GM18519 (cell line): ENCODE measurements around the gene LRRC46.

ENCODE experiments used
- ATAC-seq: cut with Tn5 transposase; IDR thresholded peaks from one replicate; pipeline ENCODE4 v1.9.1; 2021; ENCODE audit warnings: mild to moderate bottlenecking, moderate library complexity; ENCODE audit not compliant: unreplicated experiment, low FRiP score

The LRRC46 gene

DNA sequence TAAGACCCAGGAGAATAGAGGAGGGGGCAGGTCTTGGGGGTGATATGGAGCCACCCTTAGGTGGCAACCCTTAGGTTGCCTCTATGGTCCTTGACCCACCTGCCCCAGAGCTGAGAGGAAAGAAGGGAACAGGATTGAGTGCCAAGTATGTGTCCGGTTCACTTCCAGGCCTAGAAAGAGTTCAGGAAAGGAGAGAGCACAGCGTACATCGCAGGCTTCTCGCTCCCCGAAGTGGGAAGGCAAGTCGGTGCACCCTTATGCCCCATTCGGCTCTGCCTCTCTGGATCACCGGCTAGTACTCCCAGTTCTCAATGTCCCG lies 18.9 kb downstream of the LRRC46 start:
- no peak for ATAC-seq

GRCh38 chr17:47850692-47851573 lies 19.5 kb downstream of the LRRC46 start, which contains the start of gene SP6:
Gene SP6, minus strand, starts transcription at chr17:47851163. Its CDS starts 2,734 bp downstream, at chr17:47848429.
- ATAC-seq, result no peak

- no peak for ATAC-seq
Measured at GRCh38 chr17:47851764-47852112, 20.3 kb downstream of the LRRC46 start.

DNA sequence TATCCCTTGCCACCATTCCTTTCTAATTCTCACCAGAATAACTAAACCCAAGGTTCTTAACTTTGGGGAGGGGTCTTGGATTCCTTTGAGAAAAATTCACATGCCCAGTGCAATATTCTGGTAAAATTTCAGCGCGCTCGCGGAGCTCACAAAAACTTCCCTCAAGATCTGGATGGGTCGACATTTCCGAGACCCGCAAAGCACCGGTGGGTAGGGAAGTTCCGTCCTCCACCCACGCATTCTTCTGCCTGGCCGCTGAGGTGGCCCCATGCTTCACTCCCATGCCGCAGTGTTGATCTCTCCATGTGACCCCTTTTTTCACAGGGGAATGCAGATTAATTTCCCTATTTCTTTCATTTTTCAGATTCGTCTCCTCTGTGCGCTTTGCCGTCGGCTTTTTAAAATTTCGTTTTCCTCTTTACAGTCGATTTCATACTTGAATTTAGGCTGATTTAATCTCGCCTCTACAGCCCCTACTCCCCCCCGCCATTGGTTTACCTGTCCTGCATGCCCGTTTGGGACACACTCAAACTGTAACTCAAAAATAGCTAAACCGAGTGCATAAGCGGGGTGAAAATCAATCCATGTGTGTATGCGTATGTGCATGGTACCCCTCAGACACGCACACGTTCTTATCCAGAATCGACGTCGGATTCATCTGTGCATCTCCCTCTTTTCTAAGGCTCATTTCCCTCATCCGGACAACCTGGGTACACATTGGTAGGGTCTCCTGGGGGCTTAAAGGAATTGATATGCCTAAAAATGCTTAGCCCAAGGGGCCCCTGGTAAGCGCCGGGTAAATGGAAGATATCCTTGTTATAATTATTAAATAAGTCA lies 20.9 kb downstream of the LRRC46 start:
- no peak for ATAC-seq

DNA sequence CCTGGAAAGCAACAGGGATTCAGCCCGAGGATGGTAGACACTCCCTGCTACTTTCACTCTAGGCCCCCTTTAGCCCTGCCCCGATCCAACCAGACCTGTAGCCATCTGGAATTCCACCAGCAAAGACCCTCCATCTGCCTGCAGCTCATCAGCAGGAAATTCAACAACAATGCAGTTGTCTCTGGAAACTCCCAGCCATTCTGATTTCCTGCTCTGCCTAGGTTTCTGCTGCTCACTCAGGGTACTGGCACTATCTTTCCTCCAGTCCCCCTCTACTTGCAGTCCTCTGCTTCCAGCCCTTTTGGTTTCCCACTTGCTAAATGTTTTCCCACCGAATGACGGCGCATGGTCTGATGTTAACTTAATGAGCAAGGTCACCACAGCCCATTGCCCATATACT lies 22.1 kb downstream of the LRRC46 start:
- ATAC-seq, result no peak

- no peak for ATAC-seq
Measured at GRCh38 chr17:47855737-47856136, 24.3 kb downstream of the LRRC46 start.

- no peak for ATAC-seq
Measured at GRCh38 chr17:47856830-47857229, 25.4 kb downstream of the LRRC46 start.

DNA sequence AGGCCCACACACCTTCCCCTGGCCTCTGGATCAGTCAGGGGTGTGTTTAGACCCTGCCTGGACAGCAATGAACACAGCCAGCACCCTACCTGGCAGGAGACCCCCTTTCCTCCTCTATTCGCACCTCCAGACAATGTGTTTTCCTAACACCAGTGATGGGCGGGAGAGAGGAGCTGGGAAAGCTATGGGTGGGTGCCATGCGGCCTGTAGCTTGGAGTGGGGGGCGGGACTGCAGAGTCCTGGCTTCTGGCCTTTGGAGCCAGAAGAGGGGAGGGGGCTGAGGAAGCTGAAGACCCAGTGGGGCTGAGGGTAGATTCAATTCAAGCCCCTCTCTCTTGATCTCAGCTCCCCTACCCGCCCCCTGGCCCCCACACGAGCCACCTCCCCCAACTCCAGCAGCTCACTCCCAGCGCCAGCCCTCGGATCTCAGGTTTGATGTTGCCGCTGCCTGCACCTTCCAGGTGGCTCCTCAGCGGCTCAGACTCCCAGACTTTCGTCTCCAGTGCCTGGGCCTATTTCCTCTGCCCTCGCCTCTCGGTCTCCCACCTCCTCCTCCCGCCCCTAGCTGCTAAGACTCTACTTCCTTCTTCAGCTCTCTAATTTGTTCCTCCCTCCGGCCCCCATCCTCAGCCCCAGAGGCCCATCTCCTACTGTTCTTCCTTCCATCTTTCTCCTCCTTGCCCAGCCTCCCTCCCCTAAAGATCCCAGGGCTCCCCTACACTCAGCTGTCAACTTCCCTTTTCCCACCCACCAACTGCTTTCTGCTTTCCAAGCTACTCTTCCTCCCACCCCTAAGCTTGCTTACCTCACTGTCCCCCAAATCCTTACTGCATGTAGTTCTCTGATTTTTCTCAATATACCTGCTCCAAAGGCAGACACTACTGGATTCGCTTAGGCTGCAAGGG lies 26.3 kb downstream of the LRRC46 start:
- no peak for ATAC-seq

- ATAC-seq, result no peak
Measured at GRCh38 chr17:47860386-47860785, 28.9 kb downstream of the LRRC46 start.

GRCh38 chr17:47862621-47863440 lies 31.4 kb downstream of the LRRC46 start:
- ATAC-seq, result no peak

DNA sequence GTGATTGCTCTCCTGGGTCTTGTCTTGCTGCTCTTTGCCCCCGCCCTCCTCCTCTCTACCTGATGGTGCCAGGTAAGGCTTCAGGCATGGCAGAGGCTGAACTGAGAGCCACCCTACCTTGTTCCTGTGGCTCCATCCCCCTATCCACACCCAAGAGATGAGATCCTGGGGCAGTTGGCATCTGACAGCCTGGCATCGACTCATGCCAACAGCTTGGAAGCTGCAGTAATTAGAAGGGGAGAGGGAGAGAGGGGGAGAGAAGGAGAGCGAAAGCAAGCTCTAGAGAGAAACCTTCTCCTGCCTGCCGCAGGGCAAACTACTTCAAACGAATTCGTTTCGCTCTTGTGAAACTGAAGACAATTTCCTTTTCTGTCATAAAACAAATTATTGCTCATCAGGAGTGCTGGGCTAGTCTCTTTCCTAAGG lies 33.3 kb downstream of the LRRC46 start:
- no peak for ATAC-seq

- no peak for ATAC-seq
Measured at GRCh38 chr17:47866941-47867340, 35.5 kb downstream of the LRRC46 start.

GRCh38 chr17:47867813-47868533 lies 36.5 kb downstream of the LRRC46 start:
- no peak for ATAC-seq

DNA sequence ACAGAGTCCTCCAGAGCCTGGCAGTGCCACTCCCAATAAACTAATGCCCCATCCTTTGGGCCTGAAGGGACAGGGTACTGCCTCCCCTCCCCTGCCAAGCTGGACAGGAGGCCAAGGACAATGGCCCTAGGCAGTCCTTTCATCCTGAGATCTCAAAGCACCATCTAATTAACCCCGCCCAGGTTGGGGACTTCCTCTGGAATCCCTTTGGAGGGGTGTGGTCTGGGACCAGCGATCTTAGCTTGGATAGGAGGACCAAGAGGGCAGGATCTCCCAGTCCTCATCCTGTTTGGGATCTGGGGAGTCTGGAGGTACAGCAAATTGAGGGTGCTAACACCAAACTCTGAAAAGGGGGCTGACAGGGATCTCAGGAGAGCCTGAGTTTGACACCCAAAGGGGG lies 37.6 kb downstream of the LRRC46 start:
- ATAC-seq, result no peak

DNA sequence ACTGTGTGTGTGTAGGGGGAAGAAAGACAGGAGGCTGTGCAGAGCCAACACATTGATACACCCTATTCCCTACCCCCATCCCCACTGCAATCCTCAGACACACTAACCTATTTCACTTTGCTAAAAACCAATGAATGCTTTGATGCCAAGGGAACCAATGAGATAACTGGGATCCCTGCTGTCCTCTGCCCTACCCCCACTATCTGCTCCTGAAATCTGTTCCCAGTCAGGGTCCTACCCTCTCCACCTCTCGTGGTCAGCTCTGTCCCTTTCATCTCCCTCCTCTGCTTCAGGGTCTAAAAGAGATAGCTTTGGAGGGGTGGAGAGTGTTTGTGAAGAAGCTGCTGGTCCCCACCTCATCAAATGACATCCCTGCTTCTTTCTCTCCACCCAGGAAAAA lies 38.6 kb downstream of the LRRC46 start:
- no peak for ATAC-seq

GRCh38 chr17:47871048-47871447 lies 39.6 kb downstream of the LRRC46 start:
- no peak for ATAC-seq

GRCh38 chr17:47872019-47872650 lies 40.7 kb downstream of the LRRC46 start:
- no peak for ATAC-seq

- no peak for ATAC-seq
Measured at GRCh38 chr17:47872651-47873161, 41.2 kb downstream of the LRRC46 start.
